ENCODE measurements around the gene ASB1. TPM values are rescaled to one million over a fixed set of nuclear protein-coding genes. Genes with fewer than 3 reads are reported as not detected.

ASB1 gene
- total and polyA plus RNA-seq, 4 donors, result 20.0 to 45.2 (median 37.0) TPM

- intact Hi-C loops (cut with DNase I), result no loop called here
- H3K36me3 ChIP-seq (ENCODE audit: control insufficient read depth in 1 of 2, insufficient read depth in 2 of 2, low read length in 1 of 2), result no peaks in the 10 kb centered on the region
- no peak overlapping the region for H3K27ac ChIP-seq (ENCODE audit: low read depth in 1 of 2, low read length in 2 of 2)
- H3K4me1 ChIP-seq (ENCODE audit: control insufficient read depth in 1 of 2, insufficient read depth in 2 of 2, low read length in 2 of 2), result no peaks in the 10 kb centered on the region
- no peaks in the 10 kb centered on the region for H3K9me3 ChIP-seq (ENCODE audit: control insufficient read depth, low read length)
- DNase-seq (no peak), ATAC-seq (ENCODE audit: low FRiP score) (no peak)
- H3K4me3 ChIP-seq (ENCODE audit: low read length in 2 of 2), result no peak overlapping the region
- no peaks in the 10 kb centered on the region for H3K27me3 ChIP-seq (ENCODE audit: control insufficient read depth in 1 of 2, insufficient read depth in 2 of 2, low read length in 1 of 2)
- WGBS, 2 donors, result 30 to 36% methylated on average over 2 of the region's 2 CpGs
Observed at GRCh38 chr2:238418999-238419546, 7.7 kb upstream of the ASB1 start.

GRCh38 chr2:238420442-238420841 lies 6.3 kb upstream of the ASB1 start:
- 12 to 18% methylated on average over 8 of the region's 8 CpGs for WGBS, 2 donors
- H3K27ac ChIP-seq (ENCODE audit: low read depth in 1 of 2, low read length in 2 of 2), result no peak overlapping the region
- intact Hi-C loops (cut with DNase I), result loop anchor here in 1 of 2 donors (5.0 kb wide), 1 partner anchor 38 kb away; no protein-coding TSS in a partner anchor

GRCh38 chr2:238420878-238421694 lies 5.6 kb upstream of the ASB1 start:
- Histone ChIP-seq H3K27ac (ENCODE audit: low read depth in 1 of 2, low read length in 2 of 2) (peak overlapping the region in 1 of 2 donors; percentile 48), H3K9me3 (ENCODE audit: control insufficient read depth, low read length) (no peaks in the 10 kb centered on the region), H3K4me1 (ENCODE audit: control insufficient read depth in 1 of 2, insufficient read depth in 2 of 2, low read length in 2 of 2) (no peaks in the 10 kb centered on the region), H3K36me3 (ENCODE audit: control insufficient read depth in 1 of 2, insufficient read depth in 2 of 2, low read length in 1 of 2) (no peaks in the 10 kb centered on the region), H3K4me3 (ENCODE audit: low read length in 2 of 2) (no peak overlapping the region), H3K27me3 (ENCODE audit: control insufficient read depth in 1 of 2, insufficient read depth in 2 of 2, low read length in 1 of 2) (no peaks in the 10 kb centered on the region)
- WGBS, 2 donors, result 16 to 25% methylated on average over 16 of the region's 16 CpGs
- intact Hi-C loops (cut with DNase I), result loop anchor here in 1 of 2 donors (5.0 kb wide), 1 partner anchor 39 kb away; no protein-coding TSS in a partner anchor
- ATAC-seq (ENCODE audit: low FRiP score) (no peak), DNase-seq (no peak)

More at GRCh38 chr2:238420442-238420841, 6.3 kb upstream of the ASB1 start:
- DNase-seq (no peak), ATAC-seq (ENCODE audit: low FRiP score) (no peak)
- H3K4me3 ChIP-seq (ENCODE audit: low read length in 2 of 2), result no peak overlapping the region
- no peaks in the 10 kb centered on the region for H3K27me3 ChIP-seq (ENCODE audit: control insufficient read depth in 1 of 2, insufficient read depth in 2 of 2, low read length in 1 of 2)
- H3K9me3 ChIP-seq (ENCODE audit: control insufficient read depth, low read length), result no peaks in the 10 kb centered on the region
- H3K4me1 ChIP-seq (ENCODE audit: control insufficient read depth in 1 of 2, insufficient read depth in 2 of 2, low read length in 2 of 2), result no peaks in the 10 kb centered on the region
- H3K36me3 ChIP-seq (ENCODE audit: control insufficient read depth in 1 of 2, insufficient read depth in 2 of 2, low read length in 1 of 2), result no peaks in the 10 kb centered on the region

GRCh38 chr2:238421695-238422035 lies 5.1 kb upstream of the ASB1 start:
- Histone ChIP-seq H3K4me3 (ENCODE audit: low read length in 2 of 2) (no peak overlapping the region), H3K4me1 (ENCODE audit: control insufficient read depth in 1 of 2, insufficient read depth in 2 of 2, low read length in 2 of 2) (no peaks in the 10 kb centered on the region), H3K36me3 (ENCODE audit: control insufficient read depth in 1 of 2, insufficient read depth in 2 of 2, low read length in 1 of 2) (no peaks in the 10 kb centered on the region), H3K27me3 (ENCODE audit: control insufficient read depth in 1 of 2, insufficient read depth in 2 of 2, low read length in 1 of 2) (no peaks in the 10 kb centered on the region), H3K9me3 (ENCODE audit: control insufficient read depth, low read length) (no peaks in the 10 kb centered on the region), H3K27ac (ENCODE audit: low read depth in 1 of 2, low read length in 2 of 2) (no peak overlapping the region)
- DNase-seq (no peak), ATAC-seq (ENCODE audit: low FRiP score) (no peak)
- intact Hi-C loops (cut with DNase I), result loop anchor here in 1 of 2 donors (5.0 kb wide), 1 partner anchor 39 kb away; no protein-coding TSS in a partner anchor
- WGBS, 2 donors, result 77 to 87% methylated on average over 18 of the region's 18 CpGs

GRCh38 chr2:238422285-238422684 lies 4.4 kb upstream of the ASB1 start:
- intact Hi-C loops (cut with DNase I), result loop anchor here in 1 of 2 donors (5.0 kb wide), 1 partner anchor 40 kb away; no protein-coding TSS in a partner anchor
- no peaks in the 10 kb centered on the region for H3K9me3 ChIP-seq (ENCODE audit: control insufficient read depth, low read length)
- DNase-seq (no peak), ATAC-seq (ENCODE audit: low FRiP score) (no peak)
- 96 to 97% methylated on average over 10 of the region's 10 CpGs for WGBS, 2 donors
- H3K4me1 ChIP-seq (ENCODE audit: control insufficient read depth in 1 of 2, insufficient read depth in 2 of 2, low read length in 2 of 2), result no peaks in the 10 kb centered on the region
- H3K27ac ChIP-seq (ENCODE audit: low read depth in 1 of 2, low read length in 2 of 2), result no peak overlapping the region
- no peak overlapping the region for H3K4me3 ChIP-seq (ENCODE audit: low read length in 2 of 2)
- H3K36me3 ChIP-seq (ENCODE audit: control insufficient read depth in 1 of 2, insufficient read depth in 2 of 2, low read length in 1 of 2), result no peaks in the 10 kb centered on the region
- H3K27me3 ChIP-seq (ENCODE audit: control insufficient read depth in 1 of 2, insufficient read depth in 2 of 2, low read length in 1 of 2), result no peaks in the 10 kb centered on the region

GRCh38 chr2:238422940-238423339 lies 3.8 kb upstream of the ASB1 start:
- intact Hi-C loops (cut with DNase I), result loop anchor here in 1 of 2 donors (5.0 kb wide), 1 partner anchor 41 kb away; no protein-coding TSS in a partner anchor
- no peak for ATAC-seq (ENCODE audit: low FRiP score)
- Histone ChIP-seq H3K4me1 (ENCODE audit: control insufficient read depth in 1 of 2, insufficient read depth in 2 of 2, low read length in 2 of 2) (no peaks in the 10 kb centered on the region), H3K36me3 (ENCODE audit: control insufficient read depth in 1 of 2, insufficient read depth in 2 of 2, low read length in 1 of 2) (no peaks in the 10 kb centered on the region), H3K4me3 (ENCODE audit: low read length in 2 of 2) (no peak overlapping the region), H3K9me3 (ENCODE audit: control insufficient read depth, low read length) (no peaks in the 10 kb centered on the region), H3K27me3 (ENCODE audit: control insufficient read depth in 1 of 2, insufficient read depth in 2 of 2, low read length in 1 of 2) (no peaks in the 10 kb centered on the region), H3K27ac (ENCODE audit: low read depth in 1 of 2, low read length in 2 of 2) (no peak overlapping the region)
- 92 to 95% methylated on average over 7 of the region's 7 CpGs for WGBS, 2 donors
- no peak for DNase-seq

- 92 to 93% methylated on average over 9 of the region's 9 CpGs for WGBS, 2 donors
- H3K4me1 ChIP-seq (ENCODE audit: control insufficient read depth in 1 of 2, insufficient read depth in 2 of 2, low read length in 2 of 2), result no peaks in the 10 kb centered on the region
- H3K4me3 ChIP-seq (ENCODE audit: low read length in 2 of 2), result no peak overlapping the region
- H3K9me3 ChIP-seq (ENCODE audit: control insufficient read depth, low read length), result no peaks in the 10 kb centered on the region
- intact Hi-C loops (cut with DNase I), result loop anchor here in 1 of 2 donors (5.0 kb wide), 1 partner anchor 41 kb away; no protein-coding TSS in a partner anchor
- no peak for ATAC-seq (ENCODE audit: low FRiP score)
- no peak for DNase-seq
- H3K27ac ChIP-seq (ENCODE audit: low read depth in 1 of 2, low read length in 2 of 2), result no peak overlapping the region
- H3K36me3 ChIP-seq (ENCODE audit: control insufficient read depth in 1 of 2, insufficient read depth in 2 of 2, low read length in 1 of 2), result no peaks in the 10 kb centered on the region
- no peaks in the 10 kb centered on the region for H3K27me3 ChIP-seq (ENCODE audit: control insufficient read depth in 1 of 2, insufficient read depth in 2 of 2, low read length in 1 of 2)
Observed at GRCh38 chr2:238423561-238424312, 3.0 kb upstream of the ASB1 start.

- Histone ChIP-seq H3K4me3 (ENCODE audit: low read length in 2 of 2) (no peak overlapping the region), H3K27ac (ENCODE audit: low read depth in 1 of 2, low read length in 2 of 2) (no peak overlapping the region), H3K4me1 (ENCODE audit: control insufficient read depth in 1 of 2, insufficient read depth in 2 of 2, low read length in 2 of 2) (no peaks in the 10 kb centered on the region), H3K36me3 (ENCODE audit: control insufficient read depth in 1 of 2, insufficient read depth in 2 of 2, low read length in 1 of 2) (no peaks in the 10 kb centered on the region), H3K27me3 (ENCODE audit: control insufficient read depth in 1 of 2, insufficient read depth in 2 of 2, low read length in 1 of 2) (no peaks in the 10 kb centered on the region), H3K9me3 (ENCODE audit: control insufficient read depth, low read length) (no peaks in the 10 kb centered on the region)
- 86 to 88% methylated on average over 3 of the region's 3 CpGs for WGBS, 2 donors
- no peak for ATAC-seq (ENCODE audit: low FRiP score)
- no peak for DNase-seq
- intact Hi-C loops (cut with DNase I), result loop anchor here in 1 of 2 donors (5.0 kb wide), 1 partner anchor 42 kb away; no protein-coding TSS in a partner anchor
Observed at GRCh38 chr2:238424313-238424700, 2.4 kb upstream of the ASB1 start.
